Neuronal stem cell (in vitro differentiated cells): ENCODE results near the gene ASB12.

Experiments used
- DNase-seq: peaks from one replicate; pipeline ENCODE4 v3.0.0-alpha.2; 2013; ENCODE audit warnings: low spot score
- H2AFZ ChIP-seq: one replicate; pipeline ENCODE4 v1.6.1; 2013; ENCODE audit warnings: mild to moderate bottlenecking, low read length, inconsistent platforms
- H2AK5ac ChIP-seq: 2 replicates; pipeline ENCODE4 v1.6.1; 2013; ENCODE audit warnings: low read depth, mild to moderate bottlenecking, inconsistent platforms, low read length, moderate library complexity, mixed read lengths
- H2BK120ac ChIP-seq: 2 replicates; pipeline ENCODE4 v1.6.1; 2013; ENCODE audit warnings: low read depth, mild to moderate bottlenecking, inconsistent platforms, low read length, moderate library complexity, mixed read lengths
- H2BK12ac ChIP-seq: one replicate; pipeline ENCODE4 v1.6.1; 2013; ENCODE audit warnings: low read length, inconsistent platforms
- H2BK15ac ChIP-seq: 2 replicates; pipeline ENCODE4 v1.6.1; 2013; ENCODE audit warnings: mild to moderate bottlenecking, low read length, inconsistent platforms, mixed read lengths
- H2BK5ac ChIP-seq: one replicate; pipeline ENCODE4 v1.6.1; 2013; ENCODE audit warnings: inconsistent platforms, mild to moderate bottlenecking, low read length, moderate library complexity
- H3K14ac ChIP-seq: one replicate; pipeline ENCODE4 v1.6.1; 2013; ENCODE audit warnings: low read length, inconsistent platforms
- H3K18ac ChIP-seq: 2 replicates; pipeline ENCODE4 v1.6.1; 2013; ENCODE audit warnings: low read length, inconsistent platforms
- H3K23ac ChIP-seq: 2 replicates; pipeline ENCODE4 v1.6.1; 2013; ENCODE audit warnings: low read depth, mild to moderate bottlenecking, mixed read lengths, low read length, inconsistent platforms; ENCODE audit not compliant: poor library complexity
- H3K27ac ChIP-seq: replicated peaks from 3 replicates; pipeline ENCODE4 v1.5.1; 2013; ENCODE audit warnings: low read length, inconsistent platforms
- H3K27me3 ChIP-seq, 3 experiments: 2 replicates each; pipeline ENCODE4 v1.6.1; 2013; ENCODE audit warnings: low read length in 3 of 3, mild to moderate bottlenecking in 2 of 3, inconsistent platforms in 1 of 3, low read depth in 1 of 3, mixed read lengths in 1 of 3, moderate library complexity in 1 of 3; ENCODE audit not compliant: control insufficient read depth in 3 of 3, insufficient read depth in 3 of 3
- H3K36me3 ChIP-seq, 2 donors: replicated peaks in 1 of 2; 2 replicates each; pipeline ENCODE4 v1.6.1; 2013; ENCODE audit warnings: low read length in 2 of 2; ENCODE audit not compliant: control insufficient read depth in 2 of 2, insufficient read depth in 2 of 2
- H3K4ac ChIP-seq: 2 replicates; pipeline ENCODE4 v1.6.1; 2013; ENCODE audit warnings: inconsistent platforms, mild to moderate bottlenecking, low read length, moderate library complexity
- H3K4me1 ChIP-seq, 2 donors: 1 replicate in 1 of 2; 2 replicates in 1 of 2; pipeline ENCODE4 v1.6.1; 2013; ENCODE audit warnings: low read length in 2 of 2, low read depth in 1 of 2; ENCODE audit not compliant: control insufficient read depth in 2 of 2, insufficient read depth in 1 of 2
- H3K4me2 ChIP-seq: one replicate; pipeline ENCODE4 v1.6.1; 2013; ENCODE audit warnings: mild to moderate bottlenecking, low read length, inconsistent platforms; ENCODE audit not compliant: insufficient read depth, poor library complexity, severe bottlenecking
- H3K4me3 ChIP-seq, 2 donors: 2 replicates each; pipeline ENCODE4 v1.5.1; 2013; ENCODE audit warnings: low read length in 2 of 2, mild to moderate bottlenecking in 2 of 2, inconsistent platforms in 1 of 2, moderate library complexity in 1 of 2
- H3K79me1 ChIP-seq: one replicate; pipeline ENCODE4 v1.6.1; 2013; ENCODE audit warnings: low read depth, mild to moderate bottlenecking, inconsistent platforms, low read length, moderate library complexity
- H3K9ac ChIP-seq: one replicate; pipeline ENCODE4 v1.6.1; 2013; ENCODE audit warnings: mild to moderate bottlenecking, low read depth, low read length, inconsistent platforms; ENCODE audit not compliant: poor library complexity
- H3K9me3 ChIP-seq, 2 donors: replicated peaks in 1 of 2; 2 replicates each; pipeline versions ENCODE3 to v1.6.1; 2013; ENCODE audit warnings: low read length in 2 of 2, mild to moderate bottlenecking in 2 of 2, inconsistent platforms in 1 of 2, low read depth in 1 of 2, mixed read lengths in 1 of 2, moderate library complexity in 1 of 2; ENCODE audit not compliant: control insufficient read depth in 2 of 2, insufficient read depth in 1 of 2
- H4K8ac ChIP-seq: one replicate; pipeline ENCODE4 v1.6.1; 2013; ENCODE audit warnings: low read depth, mild to moderate bottlenecking, inconsistent platforms, low read length, moderate library complexity
- H4K91ac ChIP-seq: one replicate; pipeline ENCODE4 v1.6.1; 2013; ENCODE audit warnings: low read length, low read depth, mild to moderate bottlenecking, inconsistent platforms; ENCODE audit not compliant: poor library complexity
- WGBS, 2 donors: extraction: QIAGEN DNeasy Blood & Tissue Kit; methylation state at CpG; one replicate each; pipeline ENCODE4 v1.1.7; 2013; ENCODE audit warnings: missing lambda C conversion rate in 2 of 2, mixed read lengths in 1 of 2; ENCODE audit not compliant: insufficient read length in 2 of 2, insufficient replicate concordance in 1 of 2; ENCODE audit errors: extremely low coverage in 2 of 2; 5-methylcytosine and 5-hydroxymethylcytosine counted together

ASB12 gene

GRCh38 chrX:64191281-64192010 lies 39.0 kb downstream of the ASB12 start:
- Histone ChIP-seq H3K27ac (no peak overlapping the region), H3K27me3 (no peaks in the 10 kb centered on the region), H4K8ac (no peak overlapping the region), H3K36me3 (peaks cover 8 to 53% of the 10 kb centered on the region in 2 donors), H3K4me1 (no peaks in the 10 kb centered on the region), H2AK5ac (no peak overlapping the region), H3K9ac (no peak overlapping the region), H2BK5ac (no peak overlapping the region), H2AFZ (no peak overlapping the region), H3K23ac (no peak overlapping the region), H2BK120ac (no peak overlapping the region), H4K91ac (no peak overlapping the region), H3K9me3 (no peaks in the 10 kb centered on the region), H3K14ac (no peak overlapping the region), H3K79me1 (no peaks in the 10 kb centered on the region), H3K4ac (no peak overlapping the region), H3K18ac (no peak overlapping the region), H3K4me2 (no peak overlapping the region), H2BK15ac (no peak overlapping the region), H2BK12ac (no peak overlapping the region), H3K4me3 (no peak overlapping the region)
- no peak for DNase-seq
- WGBS, 2 donors, result no CpG with 5 or more reads among the region's 19 CpGs

GRCh38 chrX:64190136-64190740 lies 40.2 kb downstream of the ASB12 start:
- H4K8ac ChIP-seq, result no peak overlapping the region
- no peak overlapping the region for H2BK120ac ChIP-seq
- H2BK15ac ChIP-seq, result no peak overlapping the region
- no peaks in the 10 kb centered on the region for H3K9me3 ChIP-seq
- H2AFZ ChIP-seq, result no peak overlapping the region
- H3K36me3 ChIP-seq, result peaks cover 8 to 56% of the 10 kb centered on the region in 2 donors
- H3K4ac ChIP-seq, result no peak overlapping the region
- no peak overlapping the region for H3K18ac ChIP-seq
- H3K79me1 ChIP-seq, result no peaks in the 10 kb centered on the region
- DNase-seq, result no peak
- H4K91ac ChIP-seq, result no peak overlapping the region
- H2BK5ac ChIP-seq, result no peak overlapping the region
- H2AK5ac ChIP-seq, result no peak overlapping the region
- H3K27me3 ChIP-seq, result no peaks in the 10 kb centered on the region
- H3K4me2 ChIP-seq, result no peak overlapping the region
- H3K14ac ChIP-seq, result no peak overlapping the region
- no peak overlapping the region for H3K4me3 ChIP-seq
- no peaks in the 10 kb centered on the region for H3K4me1 ChIP-seq
- H3K9ac ChIP-seq, result no peak overlapping the region
- H3K23ac ChIP-seq, result no peak overlapping the region
- WGBS, 2 donors, result no CpG with 5 or more reads among the region's 10 CpGs
- H3K27ac ChIP-seq, result no peak overlapping the region
- no peak overlapping the region for H2BK12ac ChIP-seq

GRCh38 chrX:64188901-64189300 lies 41.5 kb downstream of the ASB12 start:
- Histone ChIP-seq H3K36me3 (peaks cover 8 to 56% of the 10 kb centered on the region in 2 donors), H4K91ac (no peak overlapping the region), H3K27ac (no peak overlapping the region), H2BK12ac (no peak overlapping the region), H3K4me2 (no peak overlapping the region), H3K9me3 (no peaks in the 10 kb centered on the region), H2AFZ (no peak overlapping the region), H2BK15ac (no peak overlapping the region), H3K23ac (no peak overlapping the region), H4K8ac (no peak overlapping the region), H3K27me3 (no peaks in the 10 kb centered on the region), H3K4me3 (no peak overlapping the region), H3K14ac (no peak overlapping the region), H3K4me1 (no peaks in the 10 kb centered on the region), H3K79me1 (no peaks in the 10 kb centered on the region), H2BK120ac (no peak overlapping the region), H3K4ac (no peak overlapping the region), H2AK5ac (no peak overlapping the region), H3K18ac (no peak overlapping the region), H2BK5ac (no peak overlapping the region), H3K9ac (no peak overlapping the region)
- WGBS, 2 donors, result no CpG with 5 or more reads among the region's 3 CpGs
- DNase-seq, result no peak

GRCh38 chrX:64187762-64188150 lies 42.7 kb downstream of the ASB12 start:
- H3K4me1 ChIP-seq, result no peaks in the 10 kb centered on the region
- no peak overlapping the region for H3K4me2 ChIP-seq
- no peak overlapping the region for H2BK5ac ChIP-seq
- no peak overlapping the region for H4K91ac ChIP-seq
- no peak overlapping the region for H2AFZ ChIP-seq
- no peak for DNase-seq
- no peaks in the 10 kb centered on the region for H3K9me3 ChIP-seq
- H2BK120ac ChIP-seq, result no peak overlapping the region
- no peak overlapping the region for H3K4me3 ChIP-seq
- H3K27me3 ChIP-seq, result no peaks in the 10 kb centered on the region
- H3K27ac ChIP-seq, result no peak overlapping the region
- no peak overlapping the region for H3K18ac ChIP-seq
- H3K23ac ChIP-seq, result no peak overlapping the region
- H3K14ac ChIP-seq, result no peak overlapping the region
- no peak overlapping the region for H3K9ac ChIP-seq
- no peak overlapping the region for H2BK15ac ChIP-seq
- H3K79me1 ChIP-seq, result no peaks in the 10 kb centered on the region
- H3K36me3 ChIP-seq, result peaks cover 6 to 46% of the 10 kb centered on the region in 2 donors
- no peak overlapping the region for H2BK12ac ChIP-seq
- no peak overlapping the region for H3K4ac ChIP-seq
- H2AK5ac ChIP-seq, result no peak overlapping the region
- H4K8ac ChIP-seq, result no peak overlapping the region
